VCaP (cell line): ENCODE data around the gene CTU2.

ENCODE experiments used
- H3K27ac ChIP-seq: fragments of 450-650 bp; 2 replicates; pipeline ENCODE4 v1.5.1; 2017
- TF ChIP-seq, protein P1 (sequence below): fragments of 450-650 bp; conservative IDR thresholded peaks from 2 replicates; pipeline ENCODE4 v1.5.1; 2017; ENCODE audit warnings: mild to moderate bottlenecking, moderate library complexity

The CTU2 gene

DNA sequence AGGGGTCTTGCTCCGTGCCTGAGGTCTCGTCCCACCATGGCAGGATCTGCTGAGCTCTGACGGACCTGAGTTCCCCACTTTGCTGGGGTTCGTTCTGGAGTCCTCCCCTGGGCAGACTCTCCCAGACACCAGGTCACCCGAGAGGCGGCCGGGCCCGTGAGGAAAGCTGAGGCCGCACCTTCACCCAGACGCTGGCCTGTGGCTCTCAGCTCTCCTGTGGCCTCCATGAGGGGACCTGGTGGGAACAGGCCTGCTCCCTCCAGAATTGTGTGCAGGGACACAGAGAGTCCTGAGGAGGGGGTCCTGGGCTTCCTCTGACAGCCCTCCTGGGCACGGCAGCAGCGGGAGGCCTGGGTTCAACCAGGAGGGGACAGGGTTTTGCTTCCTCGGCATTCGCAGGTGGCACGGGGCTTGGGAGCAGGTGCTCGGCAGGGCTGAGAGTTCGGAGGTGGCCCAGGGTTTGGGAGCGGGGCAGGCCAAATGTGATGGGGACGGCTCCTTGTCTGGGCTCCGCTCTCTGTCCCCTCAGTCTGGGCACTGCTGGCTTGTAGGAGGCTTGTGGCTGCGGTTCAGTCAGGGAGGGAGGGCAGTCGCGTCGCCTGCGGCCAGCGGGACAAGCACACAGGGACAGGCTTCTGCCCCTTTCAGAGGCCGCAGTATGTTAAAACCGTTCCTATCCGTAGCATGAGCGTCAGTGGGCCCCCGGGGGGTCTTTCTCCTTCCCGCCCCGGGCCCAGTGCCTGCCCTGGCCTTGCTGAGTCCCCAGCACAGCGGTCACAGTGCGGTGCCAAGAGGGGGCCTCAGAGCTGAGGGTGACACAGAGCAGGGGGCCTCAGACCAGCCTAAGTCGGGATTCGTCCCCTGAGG lies 11.8 kb upstream of the CTU2 start:
- TF ChIP-seq, protein P1, sequence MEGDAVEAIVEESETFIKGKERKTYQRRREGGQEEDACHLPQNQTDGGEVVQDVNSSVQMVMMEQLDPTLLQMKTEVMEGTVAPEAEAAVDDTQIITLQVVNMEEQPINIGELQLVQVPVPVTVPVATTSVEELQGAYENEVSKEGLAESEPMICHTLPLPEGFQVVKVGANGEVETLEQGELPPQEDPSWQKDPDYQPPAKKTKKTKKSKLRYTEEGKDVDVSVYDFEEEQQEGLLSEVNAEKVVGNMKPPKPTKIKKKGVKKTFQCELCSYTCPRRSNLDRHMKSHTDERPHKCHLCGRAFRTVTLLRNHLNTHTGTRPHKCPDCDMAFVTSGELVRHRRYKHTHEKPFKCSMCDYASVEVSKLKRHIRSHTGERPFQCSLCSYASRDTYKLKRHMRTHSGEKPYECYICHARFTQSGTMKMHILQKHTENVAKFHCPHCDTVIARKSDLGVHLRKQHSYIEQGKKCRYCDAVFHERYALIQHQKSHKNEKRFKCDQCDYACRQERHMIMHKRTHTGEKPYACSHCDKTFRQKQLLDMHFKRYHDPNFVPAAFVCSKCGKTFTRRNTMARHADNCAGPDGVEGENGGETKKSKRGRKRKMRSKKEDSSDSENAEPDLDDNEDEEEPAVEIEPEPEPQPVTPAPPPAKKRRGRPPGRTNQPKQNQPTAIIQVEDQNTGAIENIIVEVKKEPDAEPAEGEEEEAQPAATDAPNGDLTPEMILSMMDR, result no peak
- no peak overlapping the region for H3K27ac ChIP-seq

DNA sequence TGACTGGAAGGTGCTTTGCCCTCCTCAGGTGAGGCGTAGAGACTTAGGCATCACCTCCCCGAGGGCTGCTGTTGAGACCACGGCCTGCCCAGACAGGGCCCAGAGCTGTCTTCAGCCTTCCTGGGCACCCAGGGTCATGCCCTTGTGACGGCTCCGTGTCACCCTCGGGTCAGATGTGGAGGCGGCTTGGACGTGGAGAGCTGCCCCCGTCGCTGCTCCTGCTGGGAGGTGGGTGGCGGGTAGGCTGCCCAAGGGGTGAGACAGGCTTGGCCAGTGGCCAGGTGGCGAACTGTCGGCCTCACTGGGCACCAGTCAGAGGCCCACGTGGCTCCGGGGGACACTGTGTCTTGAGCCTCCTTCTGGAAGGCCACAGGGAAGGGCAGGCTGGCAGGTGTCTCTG lies 11.1 kb upstream of the CTU2 start:
- no peak overlapping the region for H3K27ac ChIP-seq
- TF ChIP-seq, protein P1, result no peak

DNA sequence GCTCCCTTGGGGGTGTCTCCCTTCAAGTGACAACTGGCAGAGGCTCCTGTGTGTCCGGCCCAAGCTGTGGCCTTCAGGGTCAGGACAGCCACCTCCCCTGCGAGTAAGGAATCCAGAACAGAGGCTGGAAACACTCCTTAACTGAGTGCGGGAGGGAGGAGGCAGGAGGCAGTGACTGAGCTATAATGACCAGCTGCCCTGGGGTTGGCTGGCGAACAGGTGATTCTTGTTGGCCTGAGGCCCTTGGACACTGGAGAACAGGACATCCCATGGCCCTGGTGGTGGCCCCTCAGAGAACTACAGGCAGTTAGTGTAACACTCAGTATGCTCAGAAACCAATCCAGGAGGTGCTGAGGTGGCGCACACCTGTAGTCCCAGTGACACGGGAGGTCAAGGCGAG lies 10.6 kb upstream of the CTU2 start:
- TF ChIP-seq, protein P1, result no peak
- no peak overlapping the region for H3K27ac ChIP-seq

DNA sequence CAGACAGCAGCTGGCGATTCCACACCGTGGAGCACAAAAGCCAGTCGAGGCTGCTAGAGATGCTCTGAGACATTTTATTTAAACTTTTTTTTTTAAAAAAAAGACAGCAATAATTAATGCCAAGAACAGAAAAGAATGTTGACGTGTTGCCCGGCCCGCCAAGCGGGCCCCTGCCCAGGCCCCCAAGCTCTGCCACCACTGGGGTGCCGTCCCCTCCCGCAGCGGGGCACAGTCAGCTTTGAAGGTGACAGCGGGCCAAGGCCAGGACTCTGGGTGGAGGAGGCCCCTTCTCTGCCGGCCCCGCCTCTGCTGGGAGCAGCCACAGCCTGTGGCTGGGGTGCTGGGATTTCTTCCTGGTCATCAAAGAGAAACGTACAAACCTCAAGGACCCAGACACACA lies 9.9 kb upstream of the CTU2 start:
- TF ChIP-seq, protein P1, result no peak

DNA sequence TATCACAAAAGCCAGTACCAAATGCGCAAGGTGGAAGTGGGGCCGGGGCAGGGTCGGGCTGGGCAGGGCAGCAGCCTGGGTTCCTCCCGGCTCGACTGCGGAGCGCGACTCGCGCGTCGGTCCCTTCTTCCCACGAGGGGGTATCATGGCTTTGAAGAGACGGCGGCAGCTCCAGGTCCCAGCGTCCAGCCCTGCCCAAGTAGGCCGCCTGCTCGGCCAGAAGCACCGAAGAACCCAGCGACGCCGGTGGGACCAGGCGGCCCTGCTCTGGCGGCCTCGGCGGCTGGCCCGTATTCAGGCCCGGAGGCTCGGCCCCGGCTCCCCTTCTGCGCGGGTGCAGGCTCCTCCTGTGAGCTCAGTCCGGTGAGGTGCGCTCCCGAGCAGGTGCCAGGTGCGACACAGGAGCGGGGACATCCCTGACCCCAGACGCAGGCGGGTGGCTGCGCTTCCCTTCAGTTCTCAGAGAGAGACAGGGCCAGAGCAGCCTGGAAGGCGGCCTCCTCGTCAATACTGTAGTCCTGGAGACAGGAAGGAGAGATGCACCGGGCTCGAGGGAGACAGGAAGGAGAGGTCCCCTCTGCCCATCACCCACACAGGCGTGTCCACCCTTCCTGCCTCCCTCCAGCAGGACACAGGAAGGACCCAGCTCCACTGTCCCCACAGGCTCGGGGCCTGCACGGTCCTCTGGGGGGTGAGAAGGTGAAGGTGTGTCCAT lies 9.0 kb upstream of the CTU2 start:
- TF ChIP-seq, protein P1, result no peak
- H3K27ac ChIP-seq, result no peak overlapping the region

More for the DNA sequence above, 9.9 kb upstream of the CTU2 start:
- no peak overlapping the region for H3K27ac ChIP-seq

DNA sequence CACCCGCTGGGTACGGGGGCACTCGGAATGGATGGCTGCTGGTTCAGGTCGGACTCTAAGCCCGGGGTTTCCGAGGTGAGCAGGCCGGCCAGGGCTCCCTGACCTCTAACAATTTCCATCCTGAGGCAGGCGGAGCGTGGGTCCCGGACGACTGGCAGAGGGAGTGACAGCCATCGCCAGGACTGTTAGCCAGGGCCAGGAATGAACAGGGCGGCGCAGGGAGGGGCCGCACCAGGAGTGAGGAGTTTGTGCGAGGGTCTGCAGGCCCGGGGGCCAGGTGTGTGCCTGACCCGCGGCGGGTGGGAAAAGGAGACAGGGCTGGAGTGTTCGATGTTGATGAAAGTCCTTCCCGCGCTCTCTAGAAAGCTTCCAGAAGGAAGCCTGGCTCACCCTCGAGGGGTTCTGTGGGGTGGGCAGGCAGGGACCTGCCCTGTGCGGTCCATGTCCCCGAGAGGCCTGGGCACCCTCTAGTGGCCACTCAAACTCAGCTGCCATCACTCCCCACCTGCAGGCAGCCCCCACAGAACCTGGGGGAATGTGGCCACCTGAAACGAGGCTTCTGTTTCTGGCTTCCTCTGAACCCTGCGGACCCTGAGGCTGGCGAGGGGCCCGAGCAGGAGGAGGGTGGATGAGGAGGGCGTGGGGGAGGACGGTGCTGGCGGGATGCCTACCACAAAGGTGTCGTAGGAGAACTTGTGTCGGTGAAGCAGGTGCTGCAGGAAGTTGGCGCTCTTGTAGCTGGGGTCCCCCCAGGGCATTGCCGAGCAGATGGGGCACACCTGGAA lies 8.3 kb upstream of the CTU2 start:
- no peak overlapping the region for H3K27ac ChIP-seq
- TF ChIP-seq, protein P1, result peak; percentile 47

DNA sequence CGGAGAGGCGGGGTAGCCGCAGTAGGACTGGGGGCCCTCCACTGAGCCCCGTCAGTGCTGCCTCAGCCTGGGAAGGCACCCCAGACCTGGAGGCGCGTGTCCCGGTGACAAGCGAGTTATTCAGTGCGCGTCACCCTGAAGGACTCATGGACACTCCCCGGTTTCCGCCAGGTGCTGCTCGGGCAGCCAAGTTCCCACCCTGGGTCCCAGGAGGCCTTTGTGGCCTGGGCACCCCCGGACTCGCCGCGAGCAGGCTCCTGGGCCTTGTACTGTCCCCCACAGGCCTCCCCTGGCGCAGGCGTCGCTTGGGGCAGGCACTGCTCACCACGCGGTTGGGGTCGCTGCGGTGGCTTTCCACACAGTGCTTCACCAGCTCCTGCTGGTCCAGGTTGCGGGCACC lies 7.7 kb upstream of the CTU2 start:
- H3K27ac ChIP-seq, result no peak overlapping the region

More for the DNA sequence above, 7.7 kb upstream of the CTU2 start:
- TF ChIP-seq, protein P1, result no peak
